H1 (cell line): Measurements from ENCODE around the gene TFAP2D. TPM values are rescaled to one million over a fixed set of nuclear protein-coding genes. Genes with fewer than 3 reads are reported as not detected.

Source experiments
- CTBP2 ChIP-seq: IDR thresholded peaks from 2 replicates; pipeline ENCODE4 v1.7.0; 2011; ENCODE audit warnings: borderline replicate concordance, mild to moderate bottlenecking, moderate library complexity, mixed read lengths, low read length; ENCODE audit not compliant: insufficient read depth, insufficient read length
- MAX ChIP-seq: IDR thresholded peaks from 2 replicates; pipeline ENCODE4 v1.6.1; 2012; ENCODE audit warnings: inconsistent platforms
- SP4 ChIP-seq: IDR thresholded peaks from 2 replicates; pipeline ENCODE4 v1.6.1; 2012; ENCODE audit warnings: low read length, inconsistent platforms
- USF2 ChIP-seq: IDR thresholded peaks from 2 replicates; pipeline ENCODE4 v1.6.1; 2011; ENCODE audit warnings: low read length, improper control_type of control experiment
- polyA plus RNA-seq, 7 experiments: library from polyadenylated mRNA; depleted of rRNA in 3 of 7; stranded (reverse) in 5 of 7; unstranded in 2 of 7; fragments of >200 nt in 5 of 7; fragments of 200-250 nt in 2 of 7; gene quantifications; 1 replicate in 5 of 7; 2 replicates in 1 of 7; 4 replicates in 1 of 7; pipeline versions ENCODE4 v1.2.1 to v1.2.3, GENCODE V29; 2011 to 2013; ENCODE audit warnings: missing spikeins in 2 of 7, mixed read lengths in 2 of 7
- total RNA-seq: library from RNA; stranded (reverse); fragmentation: NEBNext Ultra II Directional; extraction: Animal tissue kit (Norgen Biotek cat#: 25700); gene quantifications from 2 replicates; pipeline ENCODE4 v1.2.1, GENCODE V29; 2021

The TFAP2D gene
- total and polyA plus RNA-seq, 2 of the 8 experiments (the other 6 are each of a cell fraction or from before 2014, with no cell fraction given), result not detected

GRCh38 chr6:50742161-50742560 lies 28.8 kb downstream of the TFAP2D start (continued):
- TF ChIP-seq USF2 (no peak), CTBP2 (no peak), SP4 (no peak), MAX (no peak)
